Uterus (tissue), 4 donors: ENCODE data around the gene NT5E. TPM values are rescaled to one million over a fixed set of nuclear protein-coding genes. Genes with fewer than 3 reads are reported as not detected.

ENCODE experiments used
- DNase-seq, 2 donors: peaks; one replicate each; pipeline ENCODE4 v3.0.0-alpha.2; 2019 to 2020
- H3K27ac ChIP-seq, 2 donors: fragments of 200-600 bp; sonication (generic); 1 replicate in 1 of 2; 2 replicates in 1 of 2; pipeline ENCODE4 v1.5.1; 2016 to 2018
- H3K27me3 ChIP-seq, 2 donors: fragments of 200-600 bp; sonication (generic); one replicate each; pipeline ENCODE4 v1.5.1; 2018 to 2019; ENCODE audit warnings: control low read depth in 1 of 2
- H3K36me3 ChIP-seq, 2 donors: fragments of 200-600 bp; sonication (generic); one replicate each; pipeline ENCODE4 v1.5.1; 2019; ENCODE audit warnings: control low read depth in 1 of 2
- H3K4me1 ChIP-seq, 2 donors: fragments of 200-600 bp; sonication (generic); one replicate each; pipeline ENCODE4 v1.5.1; 2018 to 2019; ENCODE audit warnings: control low read depth in 1 of 2
- H3K4me3 ChIP-seq, 2 donors: fragments of 200-600 bp; sonication (generic); 1 replicate in 1 of 2; 2 replicates in 1 of 2; pipeline ENCODE4 v1.5.1; 2018 to 2019; ENCODE audit warnings: mild to moderate bottlenecking in 1 of 2
- H3K9me3 ChIP-seq, 2 donors: fragments of 200-600 bp; sonication (generic); one replicate each; pipeline ENCODE4 v1.5.1; 2019; ENCODE audit warnings: control low read depth in 1 of 2
- POLR2A ChIP-seq, 2 donors: fragments of 450-650 bp; IDR thresholded peaks; one replicate each; pipeline ENCODE4 v1.6.1; 2016; ENCODE audit warnings: antibody characterized with exemption in 2 of 2, mild to moderate bottlenecking in 1 of 2, moderate library complexity in 1 of 2
- intact Hi-C: fragments of 100-400 bp; cut with DNase I; formaldehyde crosslinking; loops from one replicate; pipeline ENCODE4 v1.15.1; 2023; ENCODE audit warnings: low total_unique reads
- total RNA-seq, 4 donors: library from RNA; depleted of rRNA in 3 of 4; stranded (reverse); fragments of >200 nt in 3 of 4; gene quantifications; one replicate each; pipeline versions ENCODE4 v1.1.0 to v1.2.4, GENCODE V29; 2014 to 2023
- TF ChIP-seq, protein P1 (sequence below), 4 experiments: fragments of 200-600 bp in 2 of 4; fragments of 450-650 bp in 2 of 4; sonication (generic) in 2 of 4; IDR thresholded peaks; one replicate each; pipeline ENCODE4 v1.5.1; 2016 to 2019; ENCODE audit warnings: antibody characterized with exemption in 4 of 4, mild to moderate bottlenecking in 2 of 4, moderate library complexity in 1 of 4
- donor health status: DM: yes; HTN: yes; CAD: no.

Gene NT5E
- total RNA-seq, 4 donors from 2014 or later, result 23.5 to 136 (median 65.4) TPM

DNA sequence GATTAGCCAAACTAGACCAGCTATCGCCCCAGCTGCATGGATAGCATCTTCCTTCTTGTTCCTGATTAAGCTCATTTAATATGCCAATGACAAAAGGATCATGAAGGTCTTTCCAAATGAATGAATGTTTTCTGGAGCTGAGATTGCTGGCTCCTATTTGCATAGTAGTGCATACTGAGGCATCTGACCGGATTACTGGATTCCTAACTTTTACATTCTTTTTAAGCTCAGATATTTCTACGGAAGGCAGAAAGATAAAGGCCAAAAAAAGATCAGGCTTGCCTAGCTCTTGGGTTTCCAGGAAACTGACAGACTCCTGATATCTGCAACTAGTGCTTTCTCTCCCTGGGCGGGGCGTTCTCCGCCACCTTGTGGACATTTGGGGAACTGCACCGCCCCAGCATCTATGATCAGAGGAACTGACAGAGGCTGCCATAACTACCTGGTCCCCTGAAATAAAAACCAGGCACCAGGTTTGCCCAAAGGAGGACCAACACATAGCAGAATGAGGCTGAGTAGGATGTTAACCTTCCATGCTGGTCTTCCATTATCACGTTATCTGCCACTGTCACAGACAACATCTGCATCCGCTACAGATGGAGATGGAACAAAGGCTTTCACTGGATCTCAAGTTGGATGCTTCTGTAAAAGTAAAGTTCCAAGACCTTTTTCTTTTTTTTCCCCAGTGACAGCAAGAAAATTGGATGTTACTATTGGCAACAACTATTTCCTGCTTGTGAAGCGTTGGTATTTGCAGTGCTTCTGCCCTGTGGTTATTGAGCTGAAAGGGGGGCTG is 33.2 kb downstream of the NT5E start:
- Histone ChIP-seq H3K27ac (peak overlapping the region; percentile 56 to 63), H3K4me1 (peaks cover 0 to 7% of the 10 kb centered on the region in 2 donors)
- intact Hi-C loops, result loop anchor here (5.0 kb wide), 1 partner anchor 126 kb away; no protein-coding TSS in a partner anchor

GRCh38 chr6:85483846-85484245 is 34.0 kb downstream of the NT5E start:
- H3K9me3 ChIP-seq, result no peaks in the 10 kb centered on the region
- H3K4me3 ChIP-seq, result no peak overlapping the region
- TF ChIP-seq, protein P1, sequence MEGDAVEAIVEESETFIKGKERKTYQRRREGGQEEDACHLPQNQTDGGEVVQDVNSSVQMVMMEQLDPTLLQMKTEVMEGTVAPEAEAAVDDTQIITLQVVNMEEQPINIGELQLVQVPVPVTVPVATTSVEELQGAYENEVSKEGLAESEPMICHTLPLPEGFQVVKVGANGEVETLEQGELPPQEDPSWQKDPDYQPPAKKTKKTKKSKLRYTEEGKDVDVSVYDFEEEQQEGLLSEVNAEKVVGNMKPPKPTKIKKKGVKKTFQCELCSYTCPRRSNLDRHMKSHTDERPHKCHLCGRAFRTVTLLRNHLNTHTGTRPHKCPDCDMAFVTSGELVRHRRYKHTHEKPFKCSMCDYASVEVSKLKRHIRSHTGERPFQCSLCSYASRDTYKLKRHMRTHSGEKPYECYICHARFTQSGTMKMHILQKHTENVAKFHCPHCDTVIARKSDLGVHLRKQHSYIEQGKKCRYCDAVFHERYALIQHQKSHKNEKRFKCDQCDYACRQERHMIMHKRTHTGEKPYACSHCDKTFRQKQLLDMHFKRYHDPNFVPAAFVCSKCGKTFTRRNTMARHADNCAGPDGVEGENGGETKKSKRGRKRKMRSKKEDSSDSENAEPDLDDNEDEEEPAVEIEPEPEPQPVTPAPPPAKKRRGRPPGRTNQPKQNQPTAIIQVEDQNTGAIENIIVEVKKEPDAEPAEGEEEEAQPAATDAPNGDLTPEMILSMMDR (IDR thresholded peaks at IDR 0.05), result no peak
- TF ChIP-seq POLR2A (IDR thresholded peaks at IDR 0.05), result no peak
- no peaks in the 10 kb centered on the region for H3K36me3 ChIP-seq
- intact Hi-C loops, result loop anchor here (5.0 kb wide), 1 partner anchor 127 kb away; no protein-coding TSS in a partner anchor
- no peak for DNase-seq
- H3K27me3 ChIP-seq, result no peaks in the 10 kb centered on the region
- H3K27ac ChIP-seq, result no peak overlapping the region
- peaks cover 0 to 7% of the 10 kb centered on the region in 2 donors for H3K4me1 ChIP-seq

More for the DNA sequence above, 33.2 kb downstream of the NT5E start:
- Histone ChIP-seq H3K36me3 (no peaks in the 10 kb centered on the region), H3K4me3 (no peak overlapping the region), H3K9me3 (no peaks in the 10 kb centered on the region), H3K27me3 (no peaks in the 10 kb centered on the region)
- TF ChIP-seq, protein P1 (IDR thresholded peaks at IDR 0.05), result peak; percentile 93 to 100 (median 96)
- TF ChIP-seq POLR2A (IDR thresholded peaks at IDR 0.05), result no peak
- peak; percentile 80 to 88 for DNase-seq

GRCh38 chr6:85484948-85485347 is 35.1 kb downstream of the NT5E start:
- intact Hi-C loops, result loop anchor here (5.0 kb wide), 1 partner anchor 128 kb away; no protein-coding TSS in a partner anchor
- Histone ChIP-seq H3K4me1 (peaks cover 0 to 7% of the 10 kb centered on the region in 2 donors), H3K9me3 (no peaks in the 10 kb centered on the region), H3K4me3 (no peak overlapping the region), H3K27ac (no peak overlapping the region), H3K27me3 (no peaks in the 10 kb centered on the region), H3K36me3 (no peaks in the 10 kb centered on the region)
- no peak for TF ChIP-seq POLR2A (IDR thresholded peaks at IDR 0.05)
- TF ChIP-seq, protein P1 (IDR thresholded peaks at IDR 0.05), result no peak
- DNase-seq, result no peak

DNA sequence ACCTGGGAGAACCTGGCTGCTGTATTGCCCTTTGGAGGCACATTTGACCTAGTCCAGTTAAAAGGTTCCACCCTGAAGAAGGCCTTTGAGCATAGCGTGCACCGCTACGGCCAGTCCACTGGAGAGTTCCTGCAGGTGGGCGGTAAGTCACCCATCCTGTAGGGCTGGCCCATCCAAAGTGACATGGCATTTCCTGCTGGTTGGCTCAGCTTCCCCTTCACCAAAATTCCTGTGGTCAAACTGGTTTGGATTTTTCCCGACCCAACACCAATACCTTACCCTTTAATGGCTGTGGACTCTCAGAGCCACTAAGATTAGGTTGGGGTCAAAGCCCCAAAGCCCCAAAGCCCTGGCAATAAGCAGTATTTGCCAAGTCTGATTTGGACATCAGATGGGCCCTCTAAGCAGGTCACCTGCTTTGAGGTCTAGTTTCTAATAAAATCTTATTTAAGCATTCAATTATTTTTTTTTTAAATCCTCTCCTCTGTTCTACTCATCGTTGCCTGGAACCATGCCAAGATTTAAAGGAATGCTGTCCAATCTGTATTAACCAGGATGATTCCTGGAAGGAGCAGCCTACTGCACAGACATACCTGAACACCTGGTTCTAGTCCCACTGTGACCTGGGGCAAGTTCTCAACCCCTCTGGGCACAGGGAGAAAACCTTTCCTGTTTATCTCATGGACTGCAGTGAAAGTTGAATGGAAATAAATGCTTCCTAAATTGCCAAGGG is 40.8 kb downstream of the NT5E start:
- Histone ChIP-seq H3K36me3 (no peaks in the 10 kb centered on the region), H3K27ac (no peak overlapping the region), H3K4me3 (no peak overlapping the region), H3K27me3 (no peaks in the 10 kb centered on the region), H3K4me1 (no peaks in the 10 kb centered on the region), H3K9me3 (no peaks in the 10 kb centered on the region)
- DNase-seq, result no peak
- TF ChIP-seq, protein P1 (IDR thresholded peaks at IDR 0.05), result no peak
- TF ChIP-seq POLR2A (IDR thresholded peaks at IDR 0.05), result no peak
- intact Hi-C loops, result no loop called here

GRCh38 chr6:85493389-85493788 is 43.5 kb downstream of the NT5E start:
- intact Hi-C loops, result no loop called here

More at GRCh38 chr6:85493389-85493788, 43.5 kb downstream of the NT5E start:
- no peaks in the 10 kb centered on the region for H3K36me3 ChIP-seq
- no peaks in the 10 kb centered on the region for H3K27me3 ChIP-seq
- no peaks in the 10 kb centered on the region for H3K9me3 ChIP-seq
- no peaks in the 10 kb centered on the region for H3K4me1 ChIP-seq
- H3K4me3 ChIP-seq, result no peak overlapping the region
- no peak for DNase-seq
- no peak overlapping the region for H3K27ac ChIP-seq
- TF ChIP-seq, protein P1 (IDR thresholded peaks at IDR 0.05), result no peak
